Urinary bladder (tissue), 4 donors: ENCODE results near the gene NXNL1. TPM values are rescaled to one million over a fixed set of nuclear protein-coding genes. Genes with fewer than 3 reads are reported as not detected.

ENCODE experiments used
- DNase-seq: peaks from one replicate; pipeline ENCODE4 v3.0.0-alpha.2; 2015; ENCODE audit errors: extremely low spot score
- H3K27ac ChIP-seq: one replicate; pipeline ENCODE4 v1.5.1; 2013; ENCODE audit warnings: low read depth, mild to moderate bottlenecking, moderate library complexity
- H3K36me3 ChIP-seq: one replicate; pipeline ENCODE4 v1.6.1; 2013; ENCODE audit warnings: mild to moderate bottlenecking, moderate library complexity; ENCODE audit not compliant: insufficient read depth
- H3K4me1 ChIP-seq: one replicate; pipeline ENCODE4 v1.6.1; 2013; ENCODE audit warnings: mild to moderate bottlenecking, moderate library complexity; ENCODE audit not compliant: insufficient read depth
- H3K4me3 ChIP-seq: one replicate; pipeline ENCODE4 v1.5.1; 2013; ENCODE audit warnings: low read depth, low read length
- WGBS: extraction: QIAGEN DNeasy Blood & Tissue Kit; methylation state at CpG from one replicate; pipeline ENCODE4 v1.1.7; 2013; 5-methylcytosine and 5-hydroxymethylcytosine counted together
- polyA plus RNA-seq: library from polyadenylated mRNA; stranded (reverse); fragments of 200-250 nt; gene quantifications from one replicate; pipeline ENCODE4 v1.2.3, GENCODE V29; 2013
- total RNA-seq: library from RNA; depleted of rRNA; stranded (reverse); fragments of >200 nt; gene quantifications from one replicate; pipeline ENCODE4 v1.2.3, GENCODE V29; 2014
- donor health status: healthy with polysubstance abuse.
- donor health status: healthy.

NXNL1 gene
- total and polyA plus RNA-seq, 2 donors: not detected

- peaks cover under 1% of the 10 kb centered on the region for H3K4me1 ChIP-seq
- H3K36me3 ChIP-seq: no peaks in the 10 kb centered on the region
- WGBS: 58% methylated on average over 2 of the region's 2 CpGs
Observed at GRCh38 chr19:17406887-17407196, 53.9 kb downstream of the NXNL1 start.

GRCh38 chr19:17406046-17406886 lies 54.5 kb downstream of the NXNL1 start:
- 81% methylated on average over 10 of the region's 10 CpGs for WGBS
- H3K27ac ChIP-seq: peak overlapping the region; percentile 55
- peak overlapping the region; percentile 38 for H3K4me3 ChIP-seq

More at GRCh38 chr19:17406887-17407196, 53.9 kb downstream of the NXNL1 start:
- no peak for DNase-seq
- Histone ChIP-seq H3K27ac (no peak overlapping the region), H3K4me3 (peak overlapping the region; percentile 17)

More at GRCh38 chr19:17406046-17406886, 54.5 kb downstream of the NXNL1 start:
- no peak for DNase-seq
- no peaks in the 10 kb centered on the region for H3K4me1 ChIP-seq
- no peaks in the 10 kb centered on the region for H3K36me3 ChIP-seq

Other genes with a start within 250 kb of the NXNL1 start
- gene USE1, start 245.6 kb downstream of the NXNL1 start, total RNA-seq: 10.9 TPM
- gene USE1, start 245.6 kb downstream of the NXNL1 start, polyA plus RNA-seq: 39.8 TPM
- 5.8 TPM for gene OCEL1, start 234.7 kb downstream of the NXNL1 start, total RNA-seq
- gene OCEL1, start 234.7 kb downstream of the NXNL1 start, polyA plus RNA-seq: 28.4 TPM
- gene NR2F6, start 215.0 kb downstream of the NXNL1 start, total RNA-seq: 19.9 TPM
- 36.8 TPM for gene NR2F6, start 215.0 kb downstream of the NXNL1 start, polyA plus RNA-seq
- gene USHBP1, start 196.2 kb downstream of the NXNL1 start, total RNA-seq: 6.0 TPM
- gene USHBP1, start 196.2 kb downstream of the NXNL1 start, polyA plus RNA-seq: 6.6 TPM
- 46.2 TPM for gene BABAM1, start 193.5 kb downstream of the NXNL1 start, total RNA-seq
- gene BABAM1, start 193.5 kb downstream of the NXNL1 start, polyA plus RNA-seq: 78.2 TPM
- gene ANKLE1, start 179.0 kb downstream of the NXNL1 start, total RNA-seq: 0.26 TPM
- 0.66 TPM for gene ANKLE1, start 179.0 kb downstream of the NXNL1 start, polyA plus RNA-seq
- 6.8 TPM for gene ABHD8, start 157.5 kb downstream of the NXNL1 start, total RNA-seq
- gene ABHD8, start 157.5 kb downstream of the NXNL1 start, polyA plus RNA-seq: 20.0 TPM
- gene MRPL34, start 155.1 kb downstream of the NXNL1 start, total RNA-seq: 6.1 TPM
- 146 TPM for gene MRPL34, start 155.1 kb downstream of the NXNL1 start, polyA plus RNA-seq
- gene DDA1, start 151.4 kb downstream of the NXNL1 start, total RNA-seq: 8.0 TPM
- 66.1 TPM for gene DDA1, start 151.4 kb downstream of the NXNL1 start, polyA plus RNA-seq
- gene ANO8, start 126.1 kb downstream of the NXNL1 start, total RNA-seq: 4.1 TPM
- gene ANO8, start 126.1 kb downstream of the NXNL1 start, polyA plus RNA-seq: 5.8 TPM
- gene GTPBP3, start 123.4 kb downstream of the NXNL1 start, total RNA-seq: 11.2 TPM
- 15.9 TPM for gene GTPBP3, start 123.4 kb downstream of the NXNL1 start, polyA plus RNA-seq
- 23.6 TPM for gene PLVAP, start 83.6 kb downstream of the NXNL1 start, total RNA-seq
- gene PLVAP, start 83.6 kb downstream of the NXNL1 start, polyA plus RNA-seq: 289 TPM
- not detected for gene CCDC194, start 66.7 kb downstream of the NXNL1 start, total RNA-seq
- gene CCDC194, start 66.7 kb downstream of the NXNL1 start, polyA plus RNA-seq: not detected
- gene BST2, start 55.3 kb downstream of the NXNL1 start, total RNA-seq: 11.5 TPM
- 103 TPM for gene BST2, start 55.3 kb downstream of the NXNL1 start, polyA plus RNA-seq
- 25.7 TPM for gene MVB12A, start 40.9 kb downstream of the NXNL1 start, total RNA-seq
- gene MVB12A, start 40.9 kb downstream of the NXNL1 start, polyA plus RNA-seq: 66.4 TPM
- 0.53 TPM for gene TMEM221, start 12.3 kb downstream of the NXNL1 start, total RNA-seq
- 0.82 TPM for gene TMEM221, start 12.3 kb downstream of the NXNL1 start, polyA plus RNA-seq
- gene SLC27A1, start 9.6 kb upstream of the NXNL1 start, total RNA-seq: 14.8 TPM
- 21.1 TPM for gene SLC27A1, start 9.6 kb upstream of the NXNL1 start, polyA plus RNA-seq
- 27.2 TPM for gene PGLS, start 50.7 kb upstream of the NXNL1 start, total RNA-seq
- gene PGLS, start 50.7 kb upstream of the NXNL1 start, polyA plus RNA-seq: 82.8 TPM
- 31.7 TPM for gene COLGALT1, start 94.7 kb upstream of the NXNL1 start, total RNA-seq
- 68.6 TPM for gene COLGALT1, start 94.7 kb upstream of the NXNL1 start, polyA plus RNA-seq
- 0.48 TPM for gene UNC13A, start 227.4 kb upstream of the NXNL1 start, total RNA-seq
- gene UNC13A, start 227.4 kb upstream of the NXNL1 start, polyA plus RNA-seq: 0.25 TPM